Activated gamma-delta T cell treated with Interleukin-2 at 50 U/mL for 16 hours (primary cell): ENCODE results near the gene AKAP17A.

ENCODE experiments used
- DNase-seq: peaks from one replicate; pipeline ENCODE4 v3.0.0-alpha.2; 2020

AKAP17A gene

DNA sequence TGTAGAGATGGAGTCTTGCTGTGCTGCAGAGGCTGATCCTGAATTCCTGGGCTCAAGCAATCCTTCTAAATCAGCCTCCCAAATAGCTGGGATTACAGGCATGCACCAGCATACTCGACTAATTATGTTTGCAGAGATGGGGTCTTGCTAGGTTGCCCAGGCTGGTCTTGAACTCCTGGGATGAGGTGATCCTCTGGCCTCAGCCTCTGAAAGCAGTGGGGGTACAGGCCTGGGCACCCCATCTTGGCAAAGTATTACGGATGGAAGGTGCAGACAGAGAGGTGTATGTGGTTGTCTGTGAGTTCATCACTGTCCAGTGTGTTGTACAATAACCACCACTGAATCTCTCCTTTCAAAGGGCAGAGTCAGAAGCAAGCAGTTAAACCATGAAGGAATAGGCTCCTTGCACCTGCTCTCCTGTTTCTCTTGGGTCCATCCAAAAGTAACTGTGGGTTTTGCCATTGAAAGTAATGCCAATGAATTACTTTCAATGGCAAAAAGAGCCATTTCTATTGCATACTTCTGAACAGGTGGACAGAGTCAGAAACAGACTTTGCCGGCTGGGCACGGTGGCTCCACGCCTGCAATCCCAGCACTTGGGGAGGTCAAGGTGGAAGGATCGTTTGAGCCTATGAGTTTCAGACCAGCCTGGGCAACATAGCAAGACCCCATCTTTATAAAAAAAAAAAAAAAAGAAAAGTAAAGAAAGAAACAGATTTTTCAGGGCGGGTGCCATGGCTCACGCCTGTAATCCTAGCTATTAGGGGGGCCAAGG lies 7.0 kb upstream of the AKAP17A start:
- no peak for DNase-seq

- no peak for DNase-seq
These were observed 4.2 kb upstream of the AKAP17A start for GRCh38 chrX:1587161-1587560.

GRCh38 chrX:1589356-1590130 lies 1.9 kb upstream of the AKAP17A start:
- DNase-seq, result no peak

GRCh38 chrX:1591863-1592469 lies 562 bp downstream of the AKAP17A start:
- no peak for DNase-seq

GRCh38 chrX:1592470-1593142 lies 1.2 kb downstream of the AKAP17A start:
- no peak for DNase-seq

GRCh38 chrX:1593286-1594271 lies 2.2 kb downstream of the AKAP17A start:
- DNase-seq, result no peak

DNA sequence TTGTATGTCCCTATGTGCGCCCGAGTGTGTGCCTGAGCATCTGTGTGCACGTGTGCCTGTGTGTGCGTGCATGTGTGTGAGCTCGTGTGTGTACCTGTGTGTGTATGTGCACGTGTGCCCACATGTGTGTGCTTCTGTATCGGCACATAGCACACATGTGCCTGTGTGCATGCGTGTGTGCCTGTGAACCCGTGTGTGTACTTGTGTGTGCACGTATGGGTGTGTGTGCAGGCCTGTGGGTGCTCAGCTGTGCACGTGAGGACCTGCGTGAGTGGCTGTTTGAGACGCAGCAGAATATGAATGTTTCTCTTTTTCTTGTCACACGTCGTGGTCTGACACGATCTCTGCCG lies 4.3 kb downstream of the AKAP17A start:
- DNase-seq, result no peak

DNA sequence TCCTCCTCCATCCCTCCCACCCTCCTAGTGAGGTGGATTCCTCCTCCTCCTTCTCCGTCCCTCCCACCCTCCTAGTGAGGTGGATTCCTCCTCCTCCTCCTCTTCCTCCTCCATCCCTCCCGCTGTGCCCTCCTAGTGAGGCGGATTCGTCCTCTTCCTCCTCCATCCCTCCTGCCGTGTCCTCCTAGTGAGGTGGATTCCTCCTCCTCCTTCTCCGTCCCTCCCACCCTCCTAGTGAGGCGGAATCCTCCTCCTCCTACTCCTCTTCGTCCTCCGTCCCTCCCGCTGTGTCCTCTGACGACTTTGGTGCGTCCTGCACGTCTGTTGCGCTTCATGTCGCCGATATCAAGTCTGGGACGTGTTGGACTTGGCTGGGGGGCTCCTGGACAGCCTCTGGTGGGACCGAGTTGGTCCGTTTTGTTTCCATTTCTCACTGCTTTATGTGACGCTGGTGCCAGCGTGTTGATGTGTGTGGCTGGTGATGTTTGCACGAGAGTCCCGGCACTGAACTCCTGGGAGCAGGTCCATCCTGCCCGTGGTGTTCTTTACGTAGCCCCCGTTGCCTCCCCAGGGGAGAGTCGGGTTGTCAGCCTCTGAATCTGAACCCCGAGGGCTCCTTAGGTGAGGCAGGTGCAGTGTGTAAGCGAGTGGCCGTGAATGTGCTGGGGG lies 5.4 kb downstream of the AKAP17A start:
- no peak for DNase-seq

- DNase-seq, result no peak
These were observed 6.1 kb downstream of the AKAP17A start for GRCh38 chrX:1597345-1598020.

- DNase-seq, result no peak
These were observed 6.8 kb downstream of the AKAP17A start for GRCh38 chrX:1598021-1598875.

GRCh38 chrX:1598876-1599790 lies 7.7 kb downstream of the AKAP17A start:
- no peak for DNase-seq

DNA sequence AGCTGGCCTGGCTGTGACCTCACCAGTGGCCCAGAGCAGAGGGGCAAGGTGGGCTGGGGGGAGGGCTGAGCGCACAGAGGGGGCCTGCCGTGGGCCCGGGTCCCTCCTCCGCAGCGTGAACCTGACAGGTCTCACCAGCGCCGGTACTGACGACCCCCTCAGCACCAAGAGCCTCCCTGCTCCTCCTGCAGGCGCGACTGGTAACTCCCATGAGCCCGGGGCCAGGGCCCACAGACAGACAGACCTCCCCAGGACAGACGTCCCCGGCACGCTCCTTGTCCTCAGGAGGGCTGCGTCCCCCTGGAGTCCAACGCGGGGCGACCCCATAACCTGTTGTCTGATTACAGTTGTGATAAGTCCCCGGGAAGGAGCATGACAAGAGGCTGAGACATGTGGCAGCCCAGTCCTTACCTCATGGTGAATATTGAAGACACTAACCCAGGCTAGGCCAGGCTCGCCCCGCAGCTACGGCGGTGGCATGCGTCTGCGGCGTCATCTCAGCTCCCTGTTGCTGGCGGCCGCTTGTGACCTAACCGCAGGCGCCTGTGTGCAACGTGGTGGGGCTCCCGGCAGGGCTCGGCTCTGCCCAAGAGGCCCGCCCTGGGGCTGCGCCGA lies 8.5 kb downstream of the AKAP17A start:
- no peak for DNase-seq

DNA sequence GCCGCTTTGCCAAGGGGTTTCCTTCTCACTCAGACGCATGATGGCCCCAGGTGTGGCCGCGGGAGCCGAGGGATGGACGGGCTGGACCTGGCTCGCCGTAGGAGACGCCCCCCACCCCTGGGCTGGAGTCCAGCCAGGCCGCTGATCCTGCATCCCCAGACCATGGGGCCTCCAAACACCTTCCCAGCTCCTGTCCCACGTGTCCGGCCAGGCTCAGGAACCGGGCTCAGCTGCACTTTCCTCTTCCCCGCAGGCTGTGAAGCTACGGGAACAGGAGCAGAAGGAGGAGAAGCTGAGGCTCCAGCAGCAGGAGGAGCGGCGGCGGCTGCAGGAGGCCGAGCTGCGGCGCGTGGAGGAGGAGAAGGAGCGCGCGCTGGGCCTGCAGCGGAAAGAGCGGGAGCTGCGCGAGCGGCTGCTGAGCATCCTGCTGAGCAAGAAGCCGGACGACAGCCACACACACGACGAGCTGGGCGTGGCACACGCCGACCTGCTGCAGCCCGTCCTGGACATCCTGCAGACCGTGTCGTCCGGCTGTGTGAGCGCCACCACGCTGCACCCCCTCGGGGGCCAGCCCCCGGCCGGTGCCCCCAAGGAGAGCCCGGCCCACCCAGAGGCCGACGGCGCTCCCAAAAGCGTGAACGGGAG lies 9.1 kb downstream of the AKAP17A start:
- DNase-seq, result no peak

DNA sequence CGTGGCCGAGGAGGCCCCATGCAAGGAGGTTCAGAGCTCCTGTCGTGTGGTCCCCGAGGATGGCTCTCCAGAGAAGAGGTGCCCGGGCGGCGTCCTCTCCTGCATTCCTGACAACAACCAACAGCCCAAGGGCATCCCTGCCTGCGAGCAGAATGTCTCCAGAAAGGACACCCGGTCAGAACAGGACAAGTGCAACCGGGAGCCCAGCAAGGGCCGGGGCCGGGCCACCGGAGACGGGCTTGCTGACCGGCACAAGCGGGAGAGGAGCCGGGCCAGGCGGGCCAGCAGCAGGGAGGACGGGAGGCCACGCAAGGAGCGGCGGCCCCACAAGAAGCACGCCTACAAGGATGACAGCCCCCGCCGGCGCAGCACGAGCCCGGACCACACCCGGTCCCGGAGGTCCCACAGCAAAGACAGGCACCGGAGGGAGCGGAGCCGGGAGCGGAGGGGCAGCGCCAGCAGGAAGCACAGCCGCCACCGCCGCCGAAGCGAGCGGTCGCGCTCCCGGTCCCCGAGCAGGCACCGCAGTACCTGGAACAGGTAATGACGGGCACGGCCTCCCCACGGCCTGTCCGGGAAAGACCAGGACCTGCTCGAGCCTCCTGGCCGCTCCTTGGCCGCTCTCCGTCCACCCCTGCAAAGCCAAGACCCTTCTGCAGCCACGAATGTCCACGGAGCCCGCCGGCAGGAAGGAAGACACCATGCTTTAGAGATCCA lies 9.8 kb downstream of the AKAP17A start:
- no peak for DNase-seq

DNA sequence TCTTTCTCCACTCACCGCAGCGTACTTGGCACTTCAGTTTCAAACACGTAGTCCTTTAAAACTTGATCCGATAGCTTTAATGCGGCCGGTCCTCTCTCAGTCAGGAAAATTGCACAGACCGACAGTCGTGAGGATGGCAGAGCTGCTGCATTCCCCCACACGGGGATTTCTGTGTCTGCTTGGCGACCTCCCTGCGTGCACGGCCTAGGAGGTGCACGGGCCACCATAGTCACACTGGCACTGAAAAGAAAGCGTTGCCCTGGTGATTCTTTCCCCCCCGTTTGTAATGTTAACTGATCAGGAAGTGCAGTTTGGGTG lies 10.3 kb downstream of the AKAP17A start:
- DNase-seq, result no peak

GRCh38 chrX:1602299-1602698 lies 10.9 kb downstream of the AKAP17A start:
- DNase-seq, result no peak

GRCh38 chrX:1606496-1606895 lies 15.1 kb downstream of the AKAP17A start:
- DNase-seq, result no peak
